ENCODE data around the gene FAM13A. TPM values are rescaled to one million over a fixed set of nuclear protein-coding genes. Genes with fewer than 3 reads are reported as not detected.
"Not testable (repeated sequence)": the region's sequence is repeated elsewhere in the genome, so short reads cannot be mapped to it uniquely, and the experiment has no call there.

The FAM13A gene
- total and polyA plus RNA-seq, 2 of the 4 experiments (the other 2 are of a cell fraction): 13.1 to 22.0 TPM

GRCh38 chr4:89021062-89021461, 35.9 kb downstream of the FAM13A start:
- H3K36me3 ChIP-seq (ENCODE audit: control insufficient read depth, insufficient read depth, low read length): peaks cover 10% of the 10 kb centered on the region; the same call in 1 of the 2 replicates
- no peak overlapping the region for H3K18ac ChIP-seq (ENCODE audit: low read depth, low read length)
- no peak for ATAC-seq (ENCODE audit: low read depth)
- H3K9ac ChIP-seq (ENCODE audit: low read depth, low read length): no peak overlapping the region
- no TSS peak for BruUV-seq (replicated peaks)
- H3K4me1 ChIP-seq (ENCODE audit: control insufficient read depth, insufficient read depth, low read length): no peaks in the 10 kb centered on the region
- no peak for DNase-seq
- H4K91ac ChIP-seq (ENCODE audit: insufficient read depth, low read depth, low read length): no peak overlapping the region
- peaks cover 0 to 4% of the 10 kb centered on the region in 2 experiments; a peak in 3 of 4 replicates for H3K79me1 ChIP-seq (ENCODE audit: low read depth in 1 of 2, low read length in 2 of 2)
- no peak overlapping the region for H2BK5ac ChIP-seq (ENCODE audit: low read depth, low read length, poor library complexity, severe bottlenecking)
- H3K23ac ChIP-seq (ENCODE audit: low read depth, low read length): no peak overlapping the region
- ChIA-PET CTCF (interaction anchor here (1.5 kb wide), 1 partner anchor 202 kb away, joined by 4 read pairs; no protein-coding TSS in a partner anchor), POLR2A (ENCODE audit: unreplicated experiment) (no interaction called here)
- no peaks in the 10 kb centered on the region for H3K9me1 ChIP-seq (ENCODE audit: insufficient read depth, low read length)
- H3K4me2 ChIP-seq (ENCODE audit: low read depth, low read length): no peak overlapping the region
- no peaks in the 10 kb centered on the region for H3K27me3 ChIP-seq (ENCODE audit: control insufficient read depth, insufficient read depth, low read length)
- H2BK20ac ChIP-seq (ENCODE audit: low read depth, low read length): no peak overlapping the region
- H3K9me3 ChIP-seq (ENCODE audit: control insufficient read depth, insufficient read depth, low read length): no peaks in the 10 kb centered on the region
- dilution Hi-C loops (cut with HindIII; ENCODE audit: low sequenced_read_pairs, unreplicated experiment): no loop called here
- in situ Hi-C loops (cut with MboI; ENCODE audit: low sequenced_read_pairs): loop anchor here (5.0 kb wide), 3 partner anchors 204 to 494 kb away; no protein-coding TSS in a partner anchor
- intact Hi-C loops (cut with micrococcal nuclease): loop anchor here (5.0 kb wide), 1 partner anchor 429 kb away; the partner anchor contains the start of gene HERC3
- H4K20me1 ChIP-seq (ENCODE audit: insufficient read depth, low read length): no peaks in the 10 kb centered on the region
- no peak overlapping the region for H3K14ac ChIP-seq (replicated peaks; ENCODE audit: low read depth, low read length)
- H3K4ac ChIP-seq (ENCODE audit: low read depth, low read length): no peak overlapping the region
- H2AK5ac ChIP-seq (ENCODE audit: low read depth, low read length): no peak overlapping the region
- TF ChIP-seq, protein P1, sequence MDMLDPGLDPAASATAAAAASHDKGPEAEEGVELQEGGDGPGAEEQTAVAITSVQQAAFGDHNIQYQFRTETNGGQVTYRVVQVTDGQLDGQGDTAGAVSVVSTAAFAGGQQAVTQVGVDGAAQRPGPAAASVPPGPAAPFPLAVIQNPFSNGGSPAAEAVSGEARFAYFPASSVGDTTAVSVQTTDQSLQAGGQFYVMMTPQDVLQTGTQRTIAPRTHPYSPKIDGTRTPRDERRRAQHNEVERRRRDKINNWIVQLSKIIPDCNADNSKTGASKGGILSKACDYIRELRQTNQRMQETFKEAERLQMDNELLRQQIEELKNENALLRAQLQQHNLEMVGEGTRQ (IDR thresholded peaks at IDR 0.05; ENCODE audit: low read depth, low read length): no peak
- TF ChIP-seq RAD21 (IDR thresholded peaks at IDR 0.05; ENCODE audit: low read length): no peak
- no peak for TF ChIP-seq CEBPB (IDR thresholded peaks at IDR 0.05; ENCODE audit: low read depth, low read length)
- no peak for TF ChIP-seq RCOR1 (IDR thresholded peaks at IDR 0.05; ENCODE audit: insufficient replicate concordance, low read length)
- no peak overlapping the region for H3K56ac ChIP-seq (ENCODE audit: extremely low read depth, insufficient read depth, low read length)
- no peak overlapping the region for H3K27ac ChIP-seq (ENCODE audit: insufficient read depth, low read length)
- H2AK9ac ChIP-seq (replicated peaks; ENCODE audit: low read depth, low read length, poor library complexity): no peak overlapping the region
- H3K4me3 ChIP-seq (ENCODE audit: insufficient read depth, low read depth, low read length): no peak overlapping the region
- H2BK15ac ChIP-seq (ENCODE audit: low read depth, low read length): no peak overlapping the region
- H4K8ac ChIP-seq (ENCODE audit: low read depth in 2 of 2, low read length in 2 of 2): no peak overlapping the region
- no CpG with 5 or more reads among the region's 1 CpG for WGBS, 2 experiments (ENCODE audit: extremely low coverage in 2 of 2, insufficient read length in 1 of 2)
- no peak overlapping the region for H4K5ac ChIP-seq (ENCODE audit: low read depth, low read length)
- H2AFZ ChIP-seq (replicated peaks; ENCODE audit: low read length, poor library complexity): no peak overlapping the region
- no peak overlapping the region for H2BK120ac ChIP-seq (ENCODE audit: low read depth, low read length)

- H2BK15ac ChIP-seq (ENCODE audit: low read depth, low read length); CTCF ChIA-PET; H4K20me1 ChIP-seq (ENCODE audit: insufficient read depth, low read length); H3K4me3 ChIP-seq (ENCODE audit: insufficient read depth, low read depth, low read length); H4K8ac ChIP-seq (ENCODE audit: low read depth in 2 of 2, low read length in 2 of 2); H3K56ac ChIP-seq (ENCODE audit: extremely low read depth, insufficient read depth, low read length); H3K9me3 ChIP-seq (ENCODE audit: control insufficient read depth, insufficient read depth, low read length); H3K9me1 ChIP-seq (ENCODE audit: insufficient read depth, low read length); H3K4ac ChIP-seq (ENCODE audit: low read depth, low read length); DNase-seq; H3K14ac ChIP-seq (replicated peaks; ENCODE audit: low read depth, low read length); intact Hi-C loops (cut with micrococcal nuclease); H2BK120ac ChIP-seq (ENCODE audit: low read depth, low read length); H3K27ac ChIP-seq (ENCODE audit: insufficient read depth, low read length); H4K5ac ChIP-seq (ENCODE audit: low read depth, low read length); H4K91ac ChIP-seq (ENCODE audit: insufficient read depth, low read depth, low read length); POLR2A ChIA-PET (ENCODE audit: unreplicated experiment); H3K27me3 ChIP-seq (ENCODE audit: control insufficient read depth, insufficient read depth, low read length); H2AFZ ChIP-seq (replicated peaks; ENCODE audit: low read length, poor library complexity); dilution Hi-C loops (cut with HindIII; ENCODE audit: low sequenced_read_pairs, unreplicated experiment); H3K4me1 ChIP-seq (ENCODE audit: control insufficient read depth, insufficient read depth, low read length); H3K9ac ChIP-seq (ENCODE audit: low read depth, low read length); H2BK20ac ChIP-seq (ENCODE audit: low read depth, low read length); H3K79me1 ChIP-seq (ENCODE audit: low read depth in 1 of 2, low read length in 2 of 2); BruUV-seq (replicated peaks); H3K23ac ChIP-seq (ENCODE audit: low read depth, low read length); H2AK9ac ChIP-seq (replicated peaks; ENCODE audit: low read depth, low read length, poor library complexity); H2AK5ac ChIP-seq (ENCODE audit: low read depth, low read length); in situ Hi-C loops (cut with MboI; ENCODE audit: low sequenced_read_pairs); H3K18ac ChIP-seq (ENCODE audit: low read depth, low read length); ATAC-seq (ENCODE audit: low read depth); H3K4me2 ChIP-seq (ENCODE audit: low read depth, low read length); H2BK5ac ChIP-seq (ENCODE audit: low read depth, low read length, poor library complexity, severe bottlenecking): not testable (repeated sequence)
- peaks cover 15% of the 10 kb centered on the region; the same call in 1 of the 2 replicates for H3K36me3 ChIP-seq (ENCODE audit: control insufficient read depth, insufficient read depth, low read length)
- WGBS, 2 experiments (ENCODE audit: extremely low coverage in 2 of 2, insufficient read length in 1 of 2): 78% methylated on average over 6 of the region's 10 CpGs; no CpG with 5 or more reads in 1 of the 2 experiments
Measured at GRCh38 chr4:89014897-89015296, 42.1 kb downstream of the FAM13A start.

Data from IMR-90 (cell line).